GM23248 (cell line): ENCODE measurements around the gene ERAL1. TPM values are rescaled to one million over a fixed set of nuclear protein-coding genes. Genes with fewer than 3 reads are reported as not detected.
A peak's percentile ranks its signal among the peaks of the same experiment; 100 is the strongest.

Experiments used
- DNase-seq: peaks from one replicate; pipeline ENCODE4 v3.0.0-alpha.2; 2015
- H2AFZ ChIP-seq: fragments of 200-600 bp; sonication (generic); 2 replicates; pipeline ENCODE4 v1.6.1; 2016; ENCODE audit warnings: antibody characterized with exemption
- H3F3A ChIP-seq: fragments of 200-600 bp; sonication (generic); 2 replicates; pipeline ENCODE4 v1.6.1; 2016; ENCODE audit warnings: mild to moderate bottlenecking, antibody characterized with exemption, mixed run types; ENCODE audit not compliant: insufficient read depth
- H3K27ac ChIP-seq: fragments of 200-600 bp; sonication (generic); 2 replicates; pipeline ENCODE4 v1.5.1; 2016; ENCODE audit warnings: mild to moderate bottlenecking
- H3K27me3 ChIP-seq: fragments of 200-600 bp; sonication (generic); replicated peaks from 2 replicates; pipeline ENCODE4 v1.6.1; 2016; ENCODE audit warnings: mild to moderate bottlenecking; ENCODE audit not compliant: insufficient read depth
- H3K36me3 ChIP-seq: fragments of 200-600 bp; sonication (generic); 2 replicates; pipeline ENCODE4 v1.6.1; 2016; ENCODE audit warnings: low read depth, mild to moderate bottlenecking
- H3K4me1 ChIP-seq: fragments of 200-600 bp; sonication (generic); 2 replicates; pipeline ENCODE4 v1.6.1; 2016; ENCODE audit warnings: mild to moderate bottlenecking; ENCODE audit not compliant: insufficient read depth
- H3K4me2 ChIP-seq: fragments of 200-600 bp; sonication (generic); one replicate; pipeline ENCODE4 v1.6.1; 2016; ENCODE audit warnings: mild to moderate bottlenecking; ENCODE audit not compliant: unreplicated experiment
- H3K4me3 ChIP-seq: fragments of 200-600 bp; sonication (generic); 2 replicates; pipeline ENCODE4 v1.5.1; 2016; ENCODE audit warnings: mild to moderate bottlenecking
- H3K79me2 ChIP-seq: fragments of 200-600 bp; sonication (generic); 2 replicates; pipeline ENCODE4 v1.6.1; 2016; ENCODE audit warnings: mild to moderate bottlenecking; ENCODE audit not compliant: insufficient read depth
- H3K9ac ChIP-seq: fragments of 200-600 bp; sonication (generic); 2 replicates; pipeline ENCODE4 v1.6.1; 2016; ENCODE audit warnings: mild to moderate bottlenecking
- H3K9me2 ChIP-seq: fragments of 200-600 bp; sonication (generic); 2 replicates; pipeline ENCODE4 v1.6.1; 2016; ENCODE audit warnings: mixed run types, mild to moderate bottlenecking, moderate library complexity; ENCODE audit not compliant: insufficient read depth
- H3K9me3 ChIP-seq: fragments of 200-600 bp; sonication (generic); one replicate; pipeline ENCODE4 v1.6.1; 2017; ENCODE audit warnings: low read depth
- H4K20me1 ChIP-seq: fragments of 200-600 bp; sonication (generic); 2 replicates; pipeline ENCODE4 v1.6.0; 2016; ENCODE audit not compliant: insufficient read depth
- EZH2 ChIP-seq: fragments of 200-600 bp; sonication (generic); IDR thresholded peaks from 2 replicates; pipeline ENCODE4 v1.6.1; 2018; ENCODE audit warnings: antibody characterized with exemption, mild to moderate bottlenecking; ENCODE audit not compliant: insufficient read depth, poor library complexity, severe bottlenecking
- EZH2phosphoT487 ChIP-seq: fragments of 200-600 bp; sonication (generic); IDR thresholded peaks from 2 replicates; pipeline ENCODE4 v1.6.1; 2018; ENCODE audit warnings: antibody characterized with exemption, moderate library complexity, mild to moderate bottlenecking, low read depth; ENCODE audit not compliant: insufficient read depth
- WGBS, 2 experiments: methylation state at CpG; one replicate each; pipeline ENCODE4 v1.1.6; 2015 to 2017; ENCODE audit warnings: low lambda C conversion rate in 2 of 2, low coverage in 1 of 2; ENCODE audit errors: missing lambda C conversion rate in 2 of 2; 5-methylcytosine and 5-hydroxymethylcytosine counted together
- in situ Hi-C: fragments of 300-500 bp; cut with MboI; formaldehyde crosslinking; loops from 2 replicates; pipeline ENCODE4 v1.15.0; 2020
- polyA plus RNA-seq: library from polyadenylated mRNA; unstranded; fragments of >200 nt; fragmentation: Nextera tagmentation; extraction: Ambion mirVana; gene quantifications from 2 replicates; pipeline ENCODE4 v1.2.1, GENCODE V29; 2016
- total RNA-seq: library from RNA; depleted of rRNA; stranded (reverse); fragments of >200 nt; shearing (Covaris generic); gene quantifications from 2 replicates; pipeline ENCODE4 v1.2.3, GENCODE V29; 2014

The ERAL1 gene
- total and polyA plus RNA-seq, 2 experiments from 2014 or later = 40.2 to 60.0 TPM

DNA sequence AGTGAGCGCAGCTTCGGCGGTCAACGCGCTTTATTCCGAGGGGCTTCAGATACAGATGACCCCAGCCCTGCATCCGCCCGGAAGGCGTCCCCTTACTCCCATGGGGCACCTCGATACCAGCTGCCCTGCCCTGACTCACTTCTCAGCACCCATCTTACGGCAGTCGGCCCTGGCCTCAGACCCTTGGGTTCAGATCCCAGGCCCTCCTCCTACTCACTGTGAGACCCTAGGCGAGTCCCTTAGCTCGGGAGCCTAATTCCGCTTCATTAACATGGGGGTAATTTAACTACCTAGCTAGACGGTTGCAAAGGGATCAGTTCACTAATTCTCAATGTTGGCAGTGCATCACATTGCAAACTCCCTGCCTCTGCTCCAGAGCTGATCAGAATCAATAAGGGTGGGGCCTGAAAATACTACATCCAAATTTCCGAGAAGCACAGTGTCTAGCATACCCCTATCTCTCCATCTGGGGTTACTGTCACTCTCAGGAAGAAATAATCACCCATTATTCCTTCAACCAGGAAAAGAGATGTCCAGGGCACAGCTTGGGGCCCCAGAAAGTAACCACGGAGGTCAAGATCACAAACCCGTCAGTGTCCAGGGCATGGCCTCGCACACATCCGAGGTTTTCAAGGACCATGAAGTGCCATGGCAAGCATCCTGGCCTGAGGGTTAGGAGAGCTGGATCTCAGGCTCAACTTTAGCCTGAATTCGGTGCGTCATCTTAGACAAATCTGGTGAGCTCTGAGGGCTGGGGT lies 43.1 kb downstream of the ERAL1 start:
- H3F3A ChIP-seq = no peaks in the 10 kb centered on the region
- H3K27me3 ChIP-seq = no peaks in the 10 kb centered on the region
- H4K20me1 ChIP-seq = no peaks in the 10 kb centered on the region
- in situ Hi-C loops = loop anchor here (10.0 kb wide), 1 partner anchor 133 kb away; no protein-coding TSS in a partner anchor
- no peaks in the 10 kb centered on the region for H3K9me2 ChIP-seq
- peaks cover 14% of the 10 kb centered on the region; the same call in 1 of the 2 replicates for H3K4me1 ChIP-seq
- H3K4me2 ChIP-seq = peak overlapping the region; percentile 93
- H3K4me3 ChIP-seq = peak overlapping the region; percentile 95
- no peaks in the 10 kb centered on the region for H3K9me3 ChIP-seq
- no peak for DNase-seq
- 22% methylated on average over 22 to 23 of the region's 23 CpGs for WGBS, 2 experiments
- peak overlapping the region; percentile 97 for H2AFZ ChIP-seq
- no peak overlapping the region for H3K27ac ChIP-seq
- TF ChIP-seq EZH2 (no peak), EZH2phosphoT487 (no peak)
- H3K36me3 ChIP-seq = no peaks in the 10 kb centered on the region
- H3K9ac ChIP-seq = peak overlapping the region; percentile 83
- H3K79me2 ChIP-seq = peaks cover 40% of the 10 kb centered on the region

DNA sequence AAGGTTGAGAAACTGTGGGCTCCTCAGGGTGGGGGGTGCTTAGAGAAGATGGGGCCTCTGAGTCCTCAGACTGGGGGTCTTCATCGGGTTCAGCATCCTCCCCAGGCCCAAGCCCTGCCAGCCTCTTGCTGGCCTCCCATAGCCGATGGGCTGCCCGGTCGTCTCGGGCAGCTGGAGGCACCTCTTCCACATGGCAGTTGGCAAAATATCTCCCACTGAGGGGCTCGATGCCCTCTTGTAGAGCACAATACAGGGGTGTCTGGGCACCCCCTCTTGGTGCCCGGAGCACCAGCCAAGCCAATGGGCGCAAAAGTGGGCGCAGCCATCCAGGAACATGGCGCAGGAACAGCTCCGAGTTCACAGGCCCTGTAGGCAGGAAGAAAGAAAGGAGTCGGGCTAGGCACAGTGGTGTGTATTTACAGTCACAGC lies 43.7 kb downstream of the ERAL1 start:
- Histone ChIP-seq H2AFZ (no peak overlapping the region), H3K27ac (no peak overlapping the region), H3K9me2 (no peaks in the 10 kb centered on the region), H3K4me3 (no peak overlapping the region), H3F3A (0 out of 2 replicates have a peak, but pooled peaks cover 3% of the 10 kb centered on the region), H4K20me1 (no peaks in the 10 kb centered on the region), H3K4me1 (peaks cover 14% of the 10 kb centered on the region; the same call in 1 of the 2 replicates), H3K79me2 (peaks cover 34% of the 10 kb centered on the region), H3K9me3 (no peaks in the 10 kb centered on the region), H3K4me2 (no peak overlapping the region), H3K9ac (no peak overlapping the region), H3K27me3 (no peaks in the 10 kb centered on the region), H3K36me3 (no peaks in the 10 kb centered on the region)
- 86 to 90% methylated on average over 12 of the region's 12 CpGs for WGBS, 2 experiments
- in situ Hi-C loops = loop anchor here (10.0 kb wide), 1 partner anchor 134 kb away; no protein-coding TSS in a partner anchor
- no peak for DNase-seq
- no peak for TF ChIP-seq EZH2
- no peak for TF ChIP-seq EZH2phosphoT487

DNA sequence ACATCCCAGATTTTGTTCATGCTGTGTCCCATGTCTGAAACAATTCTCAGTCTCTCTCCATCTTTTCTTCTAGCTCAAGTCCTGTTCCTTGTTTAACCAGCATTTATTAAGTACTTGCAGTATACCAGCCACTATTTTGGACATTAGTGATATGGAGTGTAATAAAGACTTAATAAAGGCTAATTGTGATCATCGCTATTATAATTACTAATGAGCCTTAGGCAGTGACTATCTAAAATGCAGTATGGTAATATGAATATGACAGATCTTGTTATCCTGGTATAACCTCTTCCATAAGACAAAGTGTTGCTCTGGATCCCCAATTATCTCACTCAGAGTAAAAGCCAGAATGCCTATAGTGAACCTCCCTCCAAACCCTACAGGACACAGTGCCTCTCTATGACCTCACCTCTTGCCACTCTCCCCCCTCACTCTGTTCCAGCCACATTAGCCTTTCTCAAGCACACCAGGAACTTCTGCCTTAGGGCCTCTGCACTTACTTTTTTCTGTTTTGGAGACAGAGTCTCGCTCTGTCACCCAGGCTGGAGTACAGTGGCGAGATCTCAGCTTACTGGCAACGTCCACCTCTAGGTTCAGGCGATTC lies 44.5 kb downstream of the ERAL1 start:
- TF ChIP-seq EZH2phosphoT487 (no peak), EZH2 (no peak)
- no peaks in the 10 kb centered on the region for H3K9me3 ChIP-seq
- no peaks in the 10 kb centered on the region for H3K27me3 ChIP-seq
- WGBS, 2 experiments = 97 to 98% methylated on average over 5 of the region's 5 CpGs
- H4K20me1 ChIP-seq = no peaks in the 10 kb centered on the region
- no peaks in the 10 kb centered on the region for H3K36me3 ChIP-seq
- in situ Hi-C loops = loop anchor here (10.0 kb wide), 1 partner anchor 135 kb away; no protein-coding TSS in a partner anchor
- peaks cover 28% of the 10 kb centered on the region for H3K79me2 ChIP-seq
- H3K4me3 ChIP-seq = no peak overlapping the region
- DNase-seq = no peak
- no peak overlapping the region for H3K9ac ChIP-seq
- H3K27ac ChIP-seq = no peak overlapping the region
- no peaks in the 10 kb centered on the region for H3K9me2 ChIP-seq
- H2AFZ ChIP-seq = no peak overlapping the region
- peaks cover 11% of the 10 kb centered on the region; the same call in 1 of the 2 replicates for H3F3A ChIP-seq
- H3K4me2 ChIP-seq = no peak overlapping the region
- H3K4me1 ChIP-seq = peaks cover 14% of the 10 kb centered on the region; the same call in 1 of the 2 replicates

DNA sequence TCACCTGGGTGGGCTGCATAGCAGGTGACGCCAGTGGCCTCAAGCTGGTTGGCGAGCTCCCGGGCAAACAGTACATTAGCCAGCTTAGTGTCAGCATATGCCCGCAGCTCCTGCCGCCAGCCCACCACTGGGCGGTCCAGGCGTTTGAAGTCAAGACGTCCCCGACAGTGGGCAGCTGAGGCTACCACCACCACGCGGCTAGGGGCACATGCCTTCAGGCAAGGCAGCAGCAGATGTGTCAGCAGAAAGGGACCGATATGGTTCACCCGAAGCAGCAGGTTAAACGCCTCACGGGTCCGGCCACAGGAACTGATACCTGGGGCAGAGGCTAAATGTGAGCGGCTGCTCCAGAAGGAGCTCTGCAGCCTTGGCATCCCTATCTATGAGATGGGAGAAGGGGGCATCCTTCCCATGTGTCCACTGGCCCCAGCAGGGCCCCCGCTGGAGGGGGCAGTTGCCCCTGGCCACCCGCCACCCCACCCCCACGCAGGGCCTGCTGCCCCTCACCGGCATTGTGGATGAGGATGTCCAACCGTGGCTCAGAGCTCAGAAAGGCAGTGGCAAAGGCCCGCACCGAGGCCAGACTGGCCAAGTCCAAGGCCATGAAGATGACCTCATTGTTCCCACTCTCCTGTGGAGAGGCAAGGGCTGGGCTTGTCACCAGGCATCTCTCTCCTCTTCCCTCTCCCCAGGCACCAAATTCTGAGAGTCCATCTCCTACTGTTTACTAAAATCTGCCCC lies 46.3 kb downstream of the ERAL1 start:
- Histone ChIP-seq H3K9ac (no peak overlapping the region), H3K27ac (no peak overlapping the region), H2AFZ (no peak overlapping the region), H3K79me2 (peaks cover 15% of the 10 kb centered on the region), H3K9me3 (no peaks in the 10 kb centered on the region), H3F3A (peaks cover 27% of the 10 kb centered on the region), H3K4me1 (peaks cover 12% of the 10 kb centered on the region; the same call in 1 of the 2 replicates), H4K20me1 (no peaks in the 10 kb centered on the region), H3K27me3 (no peaks in the 10 kb centered on the region), H3K4me2 (no peak overlapping the region), H3K9me2 (no peaks in the 10 kb centered on the region), H3K4me3 (no peak overlapping the region), H3K36me3 (no peaks in the 10 kb centered on the region)
- in situ Hi-C loops = no loop called here
- DNase-seq = no peak
- TF ChIP-seq EZH2 (no peak), EZH2phosphoT487 (no peak)
- 90 to 93% methylated on average over 20 to 24 of the region's 24 CpGs for WGBS, 2 experiments
